Sigmoid colon (tissue), 7 donors: ENCODE data around the gene PLCH2. TPM values are rescaled to one million over a fixed set of nuclear protein-coding genes. Genes with fewer than 3 reads are reported as not detected.

Experiments
- DNase-seq: peaks from one replicate; pipeline ENCODE4 v3.0.0-alpha.2; 2019
- H3K27ac ChIP-seq, 4 donors: fragments of 200-600 bp; sonication (generic); one replicate each; pipeline ENCODE4 v1.5.1; 2016 to 2019; ENCODE audit warnings: mild to moderate bottlenecking in 1 of 4
- H3K27me3 ChIP-seq, 3 donors: fragments of 200-600 bp; sonication (generic); one replicate each; pipeline ENCODE4 v1.5.1; 2019; ENCODE audit warnings: mild to moderate bottlenecking in 1 of 3
- H3K36me3 ChIP-seq, 4 donors: fragments of 200-600 bp; sonication (generic); one replicate each; pipeline ENCODE4 v1.5.1; 2016 to 2019
- H3K4me1 ChIP-seq, 4 donors: fragments of 200-600 bp; sonication (generic); one replicate each; pipeline ENCODE4 v1.5.1; 2017 to 2019
- H3K4me3 ChIP-seq, 4 donors: fragments of 200-600 bp; sonication (generic); one replicate each; pipeline ENCODE4 v1.5.1; 2017 to 2019; ENCODE audit warnings: mild to moderate bottlenecking in 2 of 4, moderate library complexity in 1 of 4
- H3K9me3 ChIP-seq, 4 donors: fragments of 200-600 bp in 3 of 4; sonication (generic) in 3 of 4; one replicate each; pipeline versions ENCODE4 v1.5.1 to v1.6.1; 2013 to 2019
- CTCF ChIP-seq, 4 experiments: fragments of 450-650 bp in 3 of 4; fragments of 200-600 bp in 1 of 4; IDR thresholded peaks; one replicate each; pipeline ENCODE4 v1.5.1; 2016 to 2019; ENCODE audit warnings: antibody characterized with exemption in 4 of 4, mild to moderate bottlenecking in 3 of 4, moderate library complexity in 2 of 4
- EP300 ChIP-seq, 4 donors: sonication (generic); formaldehyde crosslinking; IDR thresholded peaks; one replicate each; pipeline ENCODE4 v1.6.1; 2017; ENCODE audit warnings: antibody characterized with exemption in 4 of 4
- POLR2A ChIP-seq, 2 donors: fragments of 450-650 bp; IDR thresholded peaks; one replicate each; pipeline ENCODE4 v1.6.1; 2016; ENCODE audit warnings: antibody characterized with exemption in 2 of 2, mild to moderate bottlenecking in 2 of 2, moderate library complexity in 2 of 2
- POLR2AphosphoS5 ChIP-seq, 4 donors: sonication (generic); formaldehyde crosslinking; IDR thresholded peaks; one replicate each; pipeline ENCODE4 v1.6.1; 2017; ENCODE audit warnings: antibody characterized with exemption in 4 of 4
- WGBS, 2 donors: extraction: QIAGEN DNeasy Blood & Tissue Kit; methylation state at CpG; one replicate each; pipeline ENCODE4 v1.1.7; 2013; 5-methylcytosine and 5-hydroxymethylcytosine counted together
- intact Hi-C: fragments of 100-400 bp; cut with DNase I; formaldehyde crosslinking; loops from one replicate; pipeline ENCODE4 v1.15.1; 2023
- polyA plus RNA-seq, 3 donors: library from polyadenylated mRNA; stranded (reverse); fragments of 200-250 nt; gene quantifications; one replicate each; pipeline ENCODE4 v1.2.3, GENCODE V29; 2013
- total RNA-seq, 4 donors: library from RNA; depleted of rRNA; stranded (reverse); fragments of >200 nt; gene quantifications; one replicate each; pipeline ENCODE4 v1.1.0, GENCODE V29; 2016
- donor health status: healthy with polysubstance abuse.
- donor health status: Bipolar disorder and iron deficiency.
- donor health status: healthy.

The PLCH2 gene
- total and polyA plus RNA-seq, 7 donors = 0.54 to 3.8 (median 1.1) TPM; not detected in 2

DNA sequence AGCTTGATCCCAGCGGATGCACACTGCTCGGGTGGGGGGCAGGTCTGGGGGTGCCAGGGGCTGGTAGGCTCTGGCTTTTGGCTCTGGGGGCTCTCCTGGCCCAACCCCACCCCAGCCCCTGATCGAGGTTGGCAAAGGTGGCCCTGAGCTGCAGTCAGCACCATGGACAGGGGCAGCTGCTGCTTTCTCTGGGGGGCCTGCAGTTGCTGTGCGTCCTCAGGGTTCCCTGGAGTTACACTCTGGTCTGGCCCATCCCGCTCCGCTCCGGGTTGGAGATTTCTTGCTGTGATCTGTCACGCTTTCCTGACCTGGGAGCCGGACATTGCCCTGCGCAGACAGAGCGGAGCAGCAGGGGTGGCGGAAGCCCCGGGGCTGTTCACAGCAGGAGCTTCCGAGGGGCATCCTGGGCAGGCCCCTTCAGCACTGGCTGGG lies 8.0 kb upstream of the PLCH2 start:
- Histone ChIP-seq H3K4me1 (no peaks in the 10 kb centered on the region), H3K27ac (no peak overlapping the region), H3K4me3 (no peak overlapping the region), H3K9me3 (no peaks in the 10 kb centered on the region), H3K36me3 (no peaks in the 10 kb centered on the region), H3K27me3 (peaks cover 11 to 99% (median 79%) of the 10 kb centered on the region in 3 donors)
- TF ChIP-seq POLR2A (IDR thresholded peaks at IDR 0.05) (no peak), EP300 (IDR thresholded peaks at IDR 0.05) (no peak), CTCF (IDR thresholded peaks at IDR 0.05) (no peak), POLR2AphosphoS5 (IDR thresholded peaks at IDR 0.05) (no peak)
- intact Hi-C loops = no loop called here
- DNase-seq = no peak
- 30% methylated on average over 14 of the region's 14 CpGs for WGBS, 2 donors

- 41 to 69% methylated on average over 10 of the region's 10 CpGs for WGBS, 2 donors
- Histone ChIP-seq H3K4me3 (no peak overlapping the region), H3K9me3 (no peaks in the 10 kb centered on the region), H3K4me1 (no peaks in the 10 kb centered on the region), H3K36me3 (no peaks in the 10 kb centered on the region), H3K27ac (no peak overlapping the region), H3K27me3 (peaks cover 11 to 96% (median 74%) of the 10 kb centered on the region in 3 donors)
- TF ChIP-seq POLR2A (IDR thresholded peaks at IDR 0.05) (no peak), EP300 (IDR thresholded peaks at IDR 0.05) (no peak), POLR2AphosphoS5 (IDR thresholded peaks at IDR 0.05) (no peak), CTCF (IDR thresholded peaks at IDR 0.05) (no peak)
- DNase-seq = no peak
- intact Hi-C loops = no loop called here
Observed at GRCh38 chr1:2468540-2468939, 7.5 kb upstream of the PLCH2 start.

- no peaks in the 10 kb centered on the region for H3K9me3 ChIP-seq
- H3K27me3 ChIP-seq = peaks cover 11 to 93% (median 66%) of the 10 kb centered on the region in 3 donors
- H3K36me3 ChIP-seq = no peaks in the 10 kb centered on the region
- TF ChIP-seq POLR2A (IDR thresholded peaks at IDR 0.05) (no peak), POLR2AphosphoS5 (IDR thresholded peaks at IDR 0.05) (no peak), EP300 (IDR thresholded peaks at IDR 0.05) (no peak), CTCF (IDR thresholded peaks at IDR 0.05) (no peak)
- no peaks in the 10 kb centered on the region for H3K4me1 ChIP-seq
- H3K4me3 ChIP-seq = no peak overlapping the region
- H3K27ac ChIP-seq = no peak overlapping the region
- intact Hi-C loops = no loop called here
- DNase-seq = no peak
- WGBS, 2 donors = 59 to 62% methylated on average over 25 of the region's 25 CpGs
Observed at GRCh38 chr1:2469103-2469940, 6.8 kb upstream of the PLCH2 start.

DNA sequence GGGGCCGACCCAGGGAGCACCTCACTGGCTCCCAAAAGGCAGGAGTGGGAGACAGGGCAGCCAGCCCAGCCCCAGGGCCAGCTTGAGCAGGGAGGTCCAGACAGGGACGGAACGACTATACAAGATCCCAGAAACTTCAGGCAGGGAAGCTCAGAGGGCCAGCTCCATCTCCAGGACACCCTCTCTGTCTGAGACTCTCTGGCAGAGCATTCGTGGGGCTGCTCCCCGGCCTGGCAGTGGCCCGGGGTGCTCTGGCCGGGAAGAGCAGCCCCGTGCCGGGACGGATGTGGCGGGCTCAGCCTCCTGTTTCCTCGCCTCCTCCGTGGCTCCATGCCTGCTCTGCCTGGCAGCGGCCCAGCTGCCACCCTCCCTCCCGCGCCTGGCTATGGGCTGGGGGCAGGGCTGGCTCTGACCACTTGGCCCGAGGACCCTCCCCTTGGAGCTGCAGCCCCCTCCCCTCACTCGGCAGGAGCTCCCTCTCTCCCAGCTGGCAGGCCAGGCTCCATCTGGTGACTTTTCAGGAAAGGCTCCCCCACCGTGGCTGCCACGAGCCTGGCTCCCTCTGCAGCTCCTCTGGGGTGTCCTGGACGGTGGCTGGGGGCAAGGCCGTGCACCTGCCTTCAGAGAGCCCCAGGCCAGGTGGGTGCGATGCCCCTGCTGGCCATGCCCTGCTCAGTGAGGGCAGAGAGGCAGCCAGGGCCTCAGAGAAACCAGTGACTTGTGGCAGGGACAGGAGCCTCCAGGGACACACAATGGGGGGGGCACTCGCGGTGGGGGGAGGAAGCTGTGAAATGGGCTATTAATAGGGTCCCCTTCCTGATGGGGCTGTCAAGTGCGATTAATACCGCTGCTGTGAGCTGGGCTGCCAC lies 5.6 kb upstream of the PLCH2 start:
- TF ChIP-seq CTCF (IDR thresholded peaks at IDR 0.05) (no peak), EP300 (IDR thresholded peaks at IDR 0.05) (no peak), POLR2AphosphoS5 (IDR thresholded peaks at IDR 0.05) (no peak), POLR2A (IDR thresholded peaks at IDR 0.05) (no peak)
- Histone ChIP-seq H3K27me3 (peaks cover 11 to 84% (median 55%) of the 10 kb centered on the region in 3 donors), H3K9me3 (no peaks in the 10 kb centered on the region), H3K27ac (no peak overlapping the region), H3K4me3 (no peak overlapping the region), H3K36me3 (no peaks in the 10 kb centered on the region), H3K4me1 (no peaks in the 10 kb centered on the region)
- intact Hi-C loops = no loop called here
- 29 to 44% methylated on average over 27 of the region's 27 CpGs for WGBS, 2 donors
- no peak for DNase-seq
